GM23248 (cell line): ENCODE measurements around the gene RIN2. TPM values are rescaled to one million over a fixed set of nuclear protein-coding genes. Genes with fewer than 3 reads are reported as not detected.

ENCODE experiments used
- DNase-seq: peaks from one replicate; pipeline ENCODE4 v3.0.0-alpha.2; 2015
- H2AFZ ChIP-seq: fragments of 200-600 bp; sonication (generic); 2 replicates; pipeline ENCODE4 v1.6.1; 2016; ENCODE audit warnings: antibody characterized with exemption
- H3F3A ChIP-seq: fragments of 200-600 bp; sonication (generic); 2 replicates; pipeline ENCODE4 v1.6.1; 2016; ENCODE audit warnings: mild to moderate bottlenecking, antibody characterized with exemption, mixed run types; ENCODE audit not compliant: insufficient read depth
- H3K27ac ChIP-seq: fragments of 200-600 bp; sonication (generic); 2 replicates; pipeline ENCODE4 v1.5.1; 2016; ENCODE audit warnings: mild to moderate bottlenecking
- H3K27me3 ChIP-seq: fragments of 200-600 bp; sonication (generic); replicated peaks from 2 replicates; pipeline ENCODE4 v1.6.1; 2016; ENCODE audit warnings: mild to moderate bottlenecking; ENCODE audit not compliant: insufficient read depth
- H3K36me3 ChIP-seq: fragments of 200-600 bp; sonication (generic); 2 replicates; pipeline ENCODE4 v1.6.1; 2016; ENCODE audit warnings: low read depth, mild to moderate bottlenecking
- H3K4me1 ChIP-seq: fragments of 200-600 bp; sonication (generic); 2 replicates; pipeline ENCODE4 v1.6.1; 2016; ENCODE audit warnings: mild to moderate bottlenecking; ENCODE audit not compliant: insufficient read depth
- H3K4me2 ChIP-seq: fragments of 200-600 bp; sonication (generic); one replicate; pipeline ENCODE4 v1.6.1; 2016; ENCODE audit warnings: mild to moderate bottlenecking; ENCODE audit not compliant: unreplicated experiment
- H3K4me3 ChIP-seq: fragments of 200-600 bp; sonication (generic); 2 replicates; pipeline ENCODE4 v1.5.1; 2016; ENCODE audit warnings: mild to moderate bottlenecking
- H3K79me2 ChIP-seq: fragments of 200-600 bp; sonication (generic); 2 replicates; pipeline ENCODE4 v1.6.1; 2016; ENCODE audit warnings: mild to moderate bottlenecking; ENCODE audit not compliant: insufficient read depth
- H3K9ac ChIP-seq: fragments of 200-600 bp; sonication (generic); 2 replicates; pipeline ENCODE4 v1.6.1; 2016; ENCODE audit warnings: mild to moderate bottlenecking
- H3K9me2 ChIP-seq: fragments of 200-600 bp; sonication (generic); 2 replicates; pipeline ENCODE4 v1.6.1; 2016; ENCODE audit warnings: mixed run types, mild to moderate bottlenecking, moderate library complexity; ENCODE audit not compliant: insufficient read depth
- H3K9me3 ChIP-seq: fragments of 200-600 bp; sonication (generic); one replicate; pipeline ENCODE4 v1.6.1; 2017; ENCODE audit warnings: low read depth
- H4K20me1 ChIP-seq: fragments of 200-600 bp; sonication (generic); 2 replicates; pipeline ENCODE4 v1.6.0; 2016; ENCODE audit not compliant: insufficient read depth
- EZH2 ChIP-seq: fragments of 200-600 bp; sonication (generic); IDR thresholded peaks from 2 replicates; pipeline ENCODE4 v1.6.1; 2018; ENCODE audit warnings: antibody characterized with exemption, mild to moderate bottlenecking; ENCODE audit not compliant: insufficient read depth, poor library complexity, severe bottlenecking
- EZH2phosphoT487 ChIP-seq: fragments of 200-600 bp; sonication (generic); IDR thresholded peaks from 2 replicates; pipeline ENCODE4 v1.6.1; 2018; ENCODE audit warnings: antibody characterized with exemption, moderate library complexity, mild to moderate bottlenecking, low read depth; ENCODE audit not compliant: insufficient read depth
- WGBS, 2 experiments: methylation state at CpG; one replicate each; pipeline ENCODE4 v1.1.6; 2015 to 2017; ENCODE audit warnings: low lambda C conversion rate in 2 of 2, low coverage in 1 of 2; ENCODE audit errors: missing lambda C conversion rate in 2 of 2; 5-methylcytosine and 5-hydroxymethylcytosine counted together
- in situ Hi-C: fragments of 300-500 bp; cut with MboI; formaldehyde crosslinking; loops from 2 replicates; pipeline ENCODE4 v1.15.0; 2020
- polyA plus RNA-seq: library from polyadenylated mRNA; unstranded; fragments of >200 nt; fragmentation: Nextera tagmentation; extraction: Ambion mirVana; gene quantifications from 2 replicates; pipeline ENCODE4 v1.2.1, GENCODE V29; 2016
- total RNA-seq: library from RNA; depleted of rRNA; stranded (reverse); fragments of >200 nt; shearing (Covaris generic); gene quantifications from 2 replicates; pipeline ENCODE4 v1.2.3, GENCODE V29; 2014

Gene RIN2
- total and polyA plus RNA-seq, 2 experiments from 2014 or later = 45.3 to 48.0 TPM

DNA sequence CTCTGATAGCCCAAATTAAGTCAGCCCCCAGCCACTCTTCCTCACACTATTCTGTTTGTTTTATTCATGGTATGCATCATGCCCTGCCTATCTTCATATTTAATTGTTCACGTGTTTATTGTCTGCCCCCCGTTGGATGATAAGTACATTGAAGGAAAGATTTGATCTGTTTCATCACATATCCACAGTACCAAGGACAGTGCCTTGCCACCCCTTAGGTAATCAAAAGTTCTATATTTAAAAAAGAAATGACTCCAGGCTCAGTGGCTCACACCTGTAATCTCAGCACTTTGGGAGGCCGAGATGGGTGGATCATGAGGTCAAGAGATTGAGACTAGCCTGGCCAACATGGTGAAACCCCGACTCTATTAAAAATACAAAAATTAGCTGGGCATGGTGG, 10.2 kb upstream of the RIN2 start:
- in situ Hi-C loops = no loop called here
- Histone ChIP-seq H3K79me2 (no peaks in the 10 kb centered on the region), H3K4me3 (no peak overlapping the region), H3K9me2 (no peaks in the 10 kb centered on the region), H4K20me1 (no peaks in the 10 kb centered on the region), H3K27me3 (no peaks in the 10 kb centered on the region), H2AFZ (no peak overlapping the region), H3F3A (no peaks in the 10 kb centered on the region), H3K27ac (no peak overlapping the region), H3K9ac (no peak overlapping the region), H3K4me1 (no peaks in the 10 kb centered on the region), H3K9me3 (no peaks in the 10 kb centered on the region), H3K4me2 (no peak overlapping the region), H3K36me3 (no peaks in the 10 kb centered on the region)
- WGBS, 2 experiments = 67 to 75% methylated on average over 4 of the region's 4 CpGs
- TF ChIP-seq EZH2 (no peak), EZH2phosphoT487 (no peak)
- DNase-seq = no peak

DNA sequence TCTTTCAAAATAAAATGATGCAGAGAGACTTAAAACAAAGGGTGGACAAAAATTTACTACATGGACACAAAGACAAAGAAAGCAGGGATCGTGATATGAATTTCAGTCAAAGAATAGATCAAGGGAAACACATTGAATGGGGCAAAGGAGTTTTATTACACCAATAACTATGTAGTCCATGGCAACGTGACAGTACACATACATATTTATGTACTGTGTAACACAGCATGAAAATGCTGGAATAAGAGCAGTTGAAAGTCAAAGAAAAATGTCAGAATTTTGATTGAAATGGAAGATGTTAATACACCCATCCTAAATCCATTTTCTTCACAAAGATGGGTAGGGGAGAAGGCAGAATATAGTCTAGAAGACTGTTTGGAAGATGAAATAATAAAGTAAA, 9.4 kb upstream of the RIN2 start:
- Histone ChIP-seq H3F3A (no peaks in the 10 kb centered on the region), H3K9me2 (no peaks in the 10 kb centered on the region), H3K27ac (no peak overlapping the region), H4K20me1 (no peaks in the 10 kb centered on the region), H2AFZ (no peak overlapping the region), H3K4me2 (no peak overlapping the region), H3K9ac (no peak overlapping the region), H3K4me3 (no peak overlapping the region), H3K9me3 (no peaks in the 10 kb centered on the region), H3K4me1 (no peaks in the 10 kb centered on the region), H3K36me3 (no peaks in the 10 kb centered on the region), H3K79me2 (no peaks in the 10 kb centered on the region), H3K27me3 (no peaks in the 10 kb centered on the region)
- WGBS, 2 experiments = 42 to 51% methylated on average over 2 of the region's 2 CpGs
- no peak for DNase-seq
- in situ Hi-C loops = no loop called here
- no peak for TF ChIP-seq EZH2
- no peak for TF ChIP-seq EZH2phosphoT487

DNA sequence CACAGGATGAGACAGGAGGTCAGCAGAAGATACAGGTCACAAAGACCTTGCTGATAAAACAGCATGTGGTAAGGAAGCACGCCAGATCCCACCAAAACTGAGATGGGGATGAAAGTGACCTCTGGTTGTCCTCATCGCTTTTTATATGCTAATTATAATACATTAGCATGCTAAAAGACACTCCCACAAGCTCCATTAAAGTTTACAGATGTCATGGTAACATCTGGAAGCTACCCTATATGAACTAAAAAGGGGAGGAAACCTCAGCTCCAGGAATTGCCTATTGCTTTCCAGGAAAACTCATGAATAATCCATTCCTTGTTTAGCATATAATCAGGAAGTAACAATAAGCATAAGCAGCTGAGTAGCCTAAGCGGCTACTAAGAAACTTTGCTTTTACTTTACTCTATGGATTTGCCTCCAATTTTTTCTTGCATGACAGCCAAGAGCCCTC, 8.4 kb upstream of the RIN2 start:
- Histone ChIP-seq H3K36me3 (no peaks in the 10 kb centered on the region), H2AFZ (no peak overlapping the region), H3K27me3 (no peaks in the 10 kb centered on the region), H3K79me2 (no peaks in the 10 kb centered on the region), H3K4me2 (no peak overlapping the region), H3K4me3 (no peak overlapping the region), H3K4me1 (no peaks in the 10 kb centered on the region), H4K20me1 (no peaks in the 10 kb centered on the region), H3K9me2 (no peaks in the 10 kb centered on the region), H3K9me3 (no peaks in the 10 kb centered on the region), H3K9ac (no peak overlapping the region), H3F3A (no peaks in the 10 kb centered on the region), H3K27ac (no peak overlapping the region)
- no peak for TF ChIP-seq EZH2phosphoT487
- no peak for TF ChIP-seq EZH2
- WGBS, 2 experiments = 36 to 37% methylated on average over 3 of the region's 3 CpGs
- DNase-seq = no peak
- in situ Hi-C loops = no loop called here

DNA sequence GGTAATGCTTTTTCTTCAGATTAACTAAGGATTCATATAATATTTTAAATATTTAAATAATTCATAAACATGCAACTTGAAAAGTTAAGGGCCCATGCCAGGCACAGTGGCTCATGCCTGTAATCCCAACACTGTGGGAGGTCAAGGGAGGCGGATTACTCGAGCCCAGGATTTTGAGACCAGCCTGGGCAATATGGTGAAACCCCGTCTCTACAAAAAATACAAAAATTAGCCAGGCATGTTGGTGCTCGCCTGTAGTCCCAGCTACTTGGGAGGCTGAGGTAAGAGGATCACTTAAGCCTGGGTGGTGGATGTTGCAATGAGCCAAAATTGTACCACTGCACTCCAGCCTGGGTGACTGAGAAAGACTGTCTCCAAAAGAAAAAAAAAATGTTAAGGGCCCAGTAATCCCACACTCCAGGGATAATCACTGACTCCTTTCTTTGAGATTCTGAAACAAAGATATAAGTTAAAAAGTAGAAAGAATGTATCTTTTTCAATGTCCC, 7.9 kb upstream of the RIN2 start:
- H3K9ac ChIP-seq = no peak overlapping the region
- H4K20me1 ChIP-seq = no peaks in the 10 kb centered on the region
- WGBS, 2 experiments = 49 to 52% methylated on average over 4 of the region's 4 CpGs
- no peaks in the 10 kb centered on the region for H3K36me3 ChIP-seq
- DNase-seq = no peak
- no peaks in the 10 kb centered on the region for H3F3A ChIP-seq
- no peak overlapping the region for H3K4me2 ChIP-seq
- no peaks in the 10 kb centered on the region for H3K79me2 ChIP-seq
- H3K4me3 ChIP-seq = no peak overlapping the region
- H3K9me2 ChIP-seq = no peaks in the 10 kb centered on the region
- no peak for TF ChIP-seq EZH2phosphoT487
- no peak for TF ChIP-seq EZH2
- no peaks in the 10 kb centered on the region for H3K9me3 ChIP-seq
- in situ Hi-C loops = no loop called here
- no peaks in the 10 kb centered on the region for H3K4me1 ChIP-seq
- no peak overlapping the region for H3K27ac ChIP-seq
- no peaks in the 10 kb centered on the region for H3K27me3 ChIP-seq
- no peak overlapping the region for H2AFZ ChIP-seq
